ENCODE data around the gene KNOP1. TPM values are rescaled to one million over a fixed set of nuclear protein-coding genes. Genes with fewer than 3 reads are reported as not detected.
A peak's percentile ranks its signal among the peaks of the same experiment; 100 is the strongest.

Gene KNOP1
- total and polyA plus RNA-seq, 2 donors from 2014 or later: 10.2 to 17.9 TPM

DNA sequence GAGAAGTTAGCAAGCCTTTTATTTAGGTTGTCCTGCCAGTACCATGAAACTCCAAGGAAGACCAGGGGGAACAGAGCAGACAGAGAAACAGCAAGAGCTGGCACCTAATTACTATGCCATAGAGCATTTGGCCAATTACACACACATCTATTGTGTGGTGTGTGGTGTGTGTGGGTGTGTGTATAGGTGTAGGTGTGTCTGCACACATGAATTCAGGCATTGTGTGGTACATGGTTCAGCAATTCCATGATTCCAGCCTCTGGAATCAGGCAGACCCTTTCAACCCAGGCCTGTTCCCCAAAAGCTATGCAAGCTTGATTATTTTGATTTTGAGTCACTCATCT is 25.8 kb upstream of the KNOP1 start:
- TF ChIP-seq, protein P1, sequence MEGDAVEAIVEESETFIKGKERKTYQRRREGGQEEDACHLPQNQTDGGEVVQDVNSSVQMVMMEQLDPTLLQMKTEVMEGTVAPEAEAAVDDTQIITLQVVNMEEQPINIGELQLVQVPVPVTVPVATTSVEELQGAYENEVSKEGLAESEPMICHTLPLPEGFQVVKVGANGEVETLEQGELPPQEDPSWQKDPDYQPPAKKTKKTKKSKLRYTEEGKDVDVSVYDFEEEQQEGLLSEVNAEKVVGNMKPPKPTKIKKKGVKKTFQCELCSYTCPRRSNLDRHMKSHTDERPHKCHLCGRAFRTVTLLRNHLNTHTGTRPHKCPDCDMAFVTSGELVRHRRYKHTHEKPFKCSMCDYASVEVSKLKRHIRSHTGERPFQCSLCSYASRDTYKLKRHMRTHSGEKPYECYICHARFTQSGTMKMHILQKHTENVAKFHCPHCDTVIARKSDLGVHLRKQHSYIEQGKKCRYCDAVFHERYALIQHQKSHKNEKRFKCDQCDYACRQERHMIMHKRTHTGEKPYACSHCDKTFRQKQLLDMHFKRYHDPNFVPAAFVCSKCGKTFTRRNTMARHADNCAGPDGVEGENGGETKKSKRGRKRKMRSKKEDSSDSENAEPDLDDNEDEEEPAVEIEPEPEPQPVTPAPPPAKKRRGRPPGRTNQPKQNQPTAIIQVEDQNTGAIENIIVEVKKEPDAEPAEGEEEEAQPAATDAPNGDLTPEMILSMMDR (IDR thresholded peaks at IDR 0.05; ENCODE audit: borderline replicate concordance, extremely low read depth, insufficient read depth): no peak
- no peak for FAIRE-seq
- H3K9ac ChIP-seq (ENCODE audit: low read length in 3 of 3): no peak overlapping the region
- DNase-seq: no peak
- H3K9me3 ChIP-seq (ENCODE audit: control insufficient read depth in 2 of 3, insufficient read depth in 1 of 3, low read length in 3 of 3): no peaks in the 10 kb centered on the region
- no peak overlapping the region for H3K4me3 ChIP-seq (ENCODE audit: low read length in 3 of 3)
- peaks cover 0 to 2% (median 0%) of the 10 kb centered on the region in 3 donors for H3K36me3 ChIP-seq (ENCODE audit: control insufficient read depth in 2 of 3, insufficient read depth in 3 of 3, low read length in 3 of 3)
- peaks cover 6 to 12% (median 11%) of the 10 kb centered on the region in 3 donors for H3K4me1 ChIP-seq (ENCODE audit: control insufficient read depth in 2 of 3, insufficient read depth in 2 of 3, low read depth in 1 of 3, low read length in 3 of 3)
- H3K27ac ChIP-seq (ENCODE audit: low read depth in 2 of 2, low read length in 2 of 2): peak overlapping the region in 1 of 2 donors; percentile 39
- intact Hi-C loops (cut with DNase I): no loop called here
- H3K27me3 ChIP-seq (ENCODE audit: control insufficient read depth, insufficient read depth, low read length): no peaks in the 10 kb centered on the region

DNA sequence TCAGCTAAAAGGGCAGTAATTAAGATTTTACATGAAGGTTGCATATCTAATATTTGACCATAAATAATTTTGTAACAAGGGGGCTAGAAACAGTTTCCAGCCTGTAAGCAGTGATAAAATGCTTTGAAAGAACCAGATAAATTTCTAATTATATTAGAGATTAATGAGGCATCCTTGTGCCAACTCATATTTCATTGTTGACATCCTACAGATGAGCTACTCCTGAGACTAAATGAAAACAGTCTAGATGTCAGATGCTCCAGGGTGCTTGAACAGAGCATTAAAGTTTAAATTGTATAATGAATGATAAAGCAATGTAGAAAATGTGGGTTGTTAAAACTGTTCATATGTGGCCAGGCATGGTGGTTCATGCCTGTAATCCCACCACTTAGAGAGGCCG is 23.3 kb upstream of the KNOP1 start:
- DNase-seq (no peak), FAIRE-seq (no peak)
- H3K36me3 ChIP-seq (ENCODE audit: control insufficient read depth in 2 of 3, insufficient read depth in 3 of 3, low read length in 3 of 3): peaks cover 0 to 8% (median 2%) of the 10 kb centered on the region in 3 donors
- no peak overlapping the region for H3K27ac ChIP-seq (ENCODE audit: low read depth in 2 of 2, low read length in 2 of 2)
- H3K4me3 ChIP-seq (ENCODE audit: low read length in 3 of 3): no peak overlapping the region
- intact Hi-C loops (cut with DNase I): no loop called here
- H3K4me1 ChIP-seq (ENCODE audit: control insufficient read depth in 2 of 3, insufficient read depth in 2 of 3, low read depth in 1 of 3, low read length in 3 of 3): peaks cover 0 to 5% (median 4%) of the 10 kb centered on the region in 3 donors
- no peaks in the 10 kb centered on the region for H3K27me3 ChIP-seq (ENCODE audit: control insufficient read depth, insufficient read depth, low read length)
- TF ChIP-seq, protein P1 (IDR thresholded peaks at IDR 0.05; ENCODE audit: borderline replicate concordance, extremely low read depth, insufficient read depth): no peak
- no peaks in the 10 kb centered on the region for H3K9me3 ChIP-seq (ENCODE audit: control insufficient read depth in 2 of 3, insufficient read depth in 1 of 3, low read length in 3 of 3)
- no peak overlapping the region for H3K9ac ChIP-seq (ENCODE audit: low read length in 3 of 3)

DNA sequence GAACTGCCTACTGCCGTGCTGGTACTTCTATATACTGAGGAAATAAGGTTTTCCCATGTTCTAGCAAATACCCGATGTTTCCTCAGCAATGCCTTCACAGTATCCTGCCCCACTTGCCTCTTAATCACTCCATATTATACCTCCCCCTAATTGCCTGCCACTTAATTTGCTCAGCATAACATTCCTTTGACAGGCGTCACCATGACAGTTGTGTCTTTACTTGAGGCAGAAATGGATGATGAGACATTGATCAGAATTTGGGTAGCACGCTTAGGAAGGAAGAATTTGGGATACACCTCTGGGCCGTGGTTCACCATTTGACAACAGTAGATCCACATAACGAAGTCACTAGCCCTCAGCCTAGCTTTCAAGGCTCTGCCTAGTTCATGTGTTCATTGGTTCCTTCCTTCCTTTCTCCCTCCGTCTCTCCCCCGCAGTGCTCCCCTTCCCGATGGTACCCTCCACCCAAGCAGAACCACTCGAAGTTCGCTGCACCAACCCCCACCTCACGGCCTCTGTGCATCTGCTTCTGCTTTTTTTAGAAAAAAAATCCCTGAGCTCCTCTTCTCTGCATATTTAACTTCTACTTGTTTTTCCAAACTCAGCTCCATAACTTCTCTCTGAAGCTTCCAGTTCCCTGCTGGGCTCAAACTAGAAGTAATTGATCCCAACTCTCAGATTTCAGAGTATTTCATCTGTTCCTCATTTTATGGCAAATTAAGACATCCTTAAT is 19.4 kb upstream of the KNOP1 start:
- FAIRE-seq (no peak), DNase-seq (no peak)
- Histone ChIP-seq H3K9me3 (ENCODE audit: control insufficient read depth in 2 of 3, insufficient read depth in 1 of 3, low read length in 3 of 3) (no peaks in the 10 kb centered on the region), H3K9ac (ENCODE audit: low read length in 3 of 3) (no peak overlapping the region), H3K27me3 (ENCODE audit: control insufficient read depth, insufficient read depth, low read length) (no peaks in the 10 kb centered on the region), H3K27ac (ENCODE audit: low read depth in 2 of 2, low read length in 2 of 2) (no peak overlapping the region), H3K36me3 (ENCODE audit: control insufficient read depth in 2 of 3, insufficient read depth in 3 of 3, low read length in 3 of 3) (peaks cover 0 to 9% (median 4%) of the 10 kb centered on the region in 3 donors), H3K4me1 (ENCODE audit: control insufficient read depth in 2 of 3, insufficient read depth in 2 of 3, low read depth in 1 of 3, low read length in 3 of 3) (peaks cover 0 to 2% (median 0%) of the 10 kb centered on the region in 3 donors), H3K4me3 (ENCODE audit: low read length in 3 of 3) (no peak overlapping the region)
- TF ChIP-seq, protein P1 (IDR thresholded peaks at IDR 0.05; ENCODE audit: borderline replicate concordance, extremely low read depth, insufficient read depth): no peak
- intact Hi-C loops (cut with DNase I): no loop called here
